HG03439 (cell line): ENCODE results near the gene MNT.
A peak's percentile ranks its signal among the peaks of the same experiment; 100 is the strongest.

Source experiments
- ATAC-seq: cut with Tn5 transposase; IDR thresholded peaks from one replicate; pipeline ENCODE4 v1.9.1; 2021; ENCODE audit warnings: mild to moderate bottlenecking, moderate library complexity; ENCODE audit not compliant: unreplicated experiment

Gene MNT

GRCh38 chr17:2396568-2397246 lies 4.2 kb downstream of the MNT start:
- ATAC-seq, result no peak

GRCh38 chr17:2396192-2396567 lies 4.7 kb downstream of the MNT start:
- ATAC-seq, result no peak

DNA sequence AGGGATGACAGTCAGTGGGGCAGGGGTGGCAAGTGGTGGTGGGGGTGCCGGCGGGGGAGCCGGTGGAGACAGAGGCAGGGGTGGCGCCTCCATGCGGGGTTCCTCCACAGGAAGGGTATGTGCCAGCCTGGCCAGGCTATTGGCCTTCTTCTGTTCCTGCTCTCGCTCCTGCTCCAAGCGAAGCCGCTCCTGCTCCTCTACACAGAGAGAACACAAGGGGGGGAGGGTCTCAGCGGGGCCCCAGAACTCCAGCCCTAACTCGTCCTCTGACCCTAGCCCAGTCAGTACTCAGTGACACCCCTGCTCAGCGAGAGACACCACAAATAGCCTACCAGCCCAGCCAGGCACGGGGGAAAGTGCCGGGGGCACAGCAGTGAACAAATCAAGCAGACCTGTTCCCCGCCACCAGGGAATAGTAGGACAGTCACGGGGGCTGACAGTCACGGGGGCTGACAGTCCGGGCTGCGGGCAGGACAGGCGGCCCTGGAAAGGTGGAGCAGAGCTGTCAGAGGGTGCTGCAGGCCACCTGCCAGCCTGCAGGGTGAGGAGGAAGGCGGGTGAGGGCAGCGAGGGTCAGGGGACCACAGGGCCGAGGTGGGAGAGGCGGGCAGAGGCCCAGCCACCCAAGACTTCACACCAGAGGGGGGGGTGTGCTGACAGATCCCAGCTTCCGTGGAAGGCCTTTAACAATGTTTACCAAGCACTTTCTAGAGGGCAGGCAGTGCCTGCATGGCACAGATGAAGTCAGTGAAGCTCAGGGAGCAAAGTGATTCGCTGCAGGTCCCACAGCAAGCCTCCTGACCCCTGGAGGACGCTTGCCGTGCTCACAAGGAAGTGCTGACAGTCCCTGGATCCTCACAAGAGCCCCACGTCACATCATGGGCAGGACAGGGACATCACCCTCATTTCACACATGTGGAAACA lies 5.3 kb downstream of the MNT start:
- no peak for ATAC-seq

- ATAC-seq, result no peak
Observed at GRCh38 chr17:2394775-2395201, 6.1 kb downstream of the MNT start.

DNA sequence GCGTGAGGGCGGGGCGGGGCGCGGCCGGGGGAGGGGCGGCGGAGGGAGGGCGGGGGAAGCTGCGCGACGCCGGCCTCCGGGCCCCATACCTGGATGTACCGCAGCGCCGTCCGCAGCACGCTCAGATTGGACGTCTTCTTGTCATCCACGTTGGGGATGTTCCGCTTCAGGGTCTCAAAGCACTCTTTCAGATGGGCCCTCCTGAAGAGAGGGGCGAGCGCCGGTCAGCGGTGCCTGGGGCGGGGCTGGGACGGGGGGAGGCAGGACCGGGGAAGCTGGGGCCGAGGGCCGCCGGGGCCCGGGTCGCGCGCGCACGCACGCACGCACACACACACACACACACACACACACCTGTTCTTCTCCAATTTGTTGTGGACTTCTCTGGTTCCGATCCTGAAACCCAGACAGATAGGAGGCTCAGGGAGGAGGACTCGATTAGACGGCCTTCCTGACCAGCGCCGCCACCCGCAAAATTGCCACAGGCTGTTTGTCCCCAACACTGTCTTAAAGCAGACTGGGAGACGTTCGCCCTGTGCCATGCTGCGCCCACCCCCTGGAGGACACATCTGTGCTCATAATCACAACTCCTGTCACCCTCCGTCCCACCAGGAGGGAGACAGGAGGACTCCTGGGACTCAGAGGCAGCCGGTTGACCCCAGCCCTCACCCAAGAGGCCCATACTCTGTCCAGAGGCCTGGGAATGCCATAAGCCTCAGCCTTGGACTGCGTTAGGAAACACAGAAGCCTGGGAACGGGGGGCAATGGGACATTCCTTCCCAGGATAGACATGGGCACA lies 6.7 kb downstream of the MNT start:
- ATAC-seq, result no peak

DNA sequence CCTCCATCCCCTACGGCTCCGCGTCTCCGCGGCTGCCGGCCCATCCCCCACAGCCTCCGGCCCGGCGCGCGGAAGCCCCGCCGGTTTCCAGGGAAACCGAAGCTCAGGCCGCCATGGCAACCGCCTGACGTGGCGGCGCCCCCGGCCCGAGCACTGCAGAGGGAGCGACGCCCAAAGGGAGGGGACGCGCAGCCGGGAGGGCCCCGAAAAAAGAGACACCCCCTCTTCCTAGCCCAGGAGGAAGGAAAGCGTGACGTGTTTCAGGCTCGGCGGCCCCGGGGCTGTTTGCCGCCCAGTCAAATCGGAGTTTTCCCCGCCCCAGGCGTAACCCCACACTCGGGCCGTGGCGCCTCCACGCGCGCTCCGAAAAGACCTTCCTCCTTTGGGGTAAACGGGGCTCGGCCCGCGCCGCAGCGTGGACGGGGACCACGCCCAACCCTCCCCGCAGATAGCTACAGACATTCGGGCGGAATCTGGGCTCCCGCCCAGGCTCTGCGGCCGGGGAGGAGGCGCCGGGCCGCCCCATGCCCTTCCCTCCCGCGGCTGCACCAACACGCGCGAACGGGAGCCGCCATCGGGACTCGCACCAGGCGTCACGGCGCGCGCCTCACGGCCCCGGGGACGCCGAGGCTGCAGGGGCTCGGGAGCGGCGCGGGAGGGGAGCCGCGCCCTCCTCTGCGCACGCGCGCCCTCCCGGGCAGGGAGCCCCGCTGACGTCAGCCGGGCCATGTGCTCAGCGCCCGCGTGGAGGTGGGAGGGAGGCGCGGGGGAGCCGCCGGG lies 7.5 kb downstream of the MNT start:
- peak; percentile 42 for ATAC-seq

GRCh38 chr17:2392252-2393173 lies 8.3 kb downstream of the MNT start:
- ATAC-seq, result peak; percentile 44

- ATAC-seq, result no peak
Observed at GRCh38 chr17:2391597-2392251, 9.1 kb downstream of the MNT start.

DNA sequence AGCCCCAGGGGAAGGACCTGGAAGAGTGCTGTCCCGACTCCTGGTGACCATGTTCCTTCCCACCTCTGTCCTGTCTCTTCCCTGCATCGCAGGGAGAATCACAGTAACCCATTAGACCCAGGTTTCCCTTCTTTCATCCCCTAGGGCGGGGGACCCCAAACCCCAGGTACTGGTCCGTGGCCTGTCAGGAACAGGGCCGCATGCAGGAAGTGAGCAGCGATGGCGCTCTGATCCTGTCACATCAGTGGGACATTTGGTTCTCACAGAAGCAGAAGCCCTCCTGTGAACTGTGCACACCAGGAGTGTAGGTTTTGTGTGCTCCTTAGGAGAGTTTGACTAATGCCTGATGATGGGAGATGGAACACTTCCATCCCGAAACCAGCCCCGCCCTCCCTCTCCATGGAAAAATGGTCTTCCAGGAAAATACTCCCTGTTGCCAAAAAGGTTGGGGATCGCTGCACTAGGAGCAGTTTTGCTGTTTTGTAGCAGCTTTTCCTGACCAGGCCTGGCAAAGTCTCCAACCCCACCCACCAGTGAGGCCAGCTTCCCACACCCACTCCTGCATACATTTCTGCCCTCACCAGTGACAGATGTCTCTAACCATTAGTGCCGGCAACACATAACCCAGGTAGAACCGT lies 10.5 kb downstream of the MNT start:
- ATAC-seq, result no peak

- ATAC-seq, result no peak
Observed at GRCh38 chr17:2388683-2389055, 12.2 kb downstream of the MNT start.

DNA sequence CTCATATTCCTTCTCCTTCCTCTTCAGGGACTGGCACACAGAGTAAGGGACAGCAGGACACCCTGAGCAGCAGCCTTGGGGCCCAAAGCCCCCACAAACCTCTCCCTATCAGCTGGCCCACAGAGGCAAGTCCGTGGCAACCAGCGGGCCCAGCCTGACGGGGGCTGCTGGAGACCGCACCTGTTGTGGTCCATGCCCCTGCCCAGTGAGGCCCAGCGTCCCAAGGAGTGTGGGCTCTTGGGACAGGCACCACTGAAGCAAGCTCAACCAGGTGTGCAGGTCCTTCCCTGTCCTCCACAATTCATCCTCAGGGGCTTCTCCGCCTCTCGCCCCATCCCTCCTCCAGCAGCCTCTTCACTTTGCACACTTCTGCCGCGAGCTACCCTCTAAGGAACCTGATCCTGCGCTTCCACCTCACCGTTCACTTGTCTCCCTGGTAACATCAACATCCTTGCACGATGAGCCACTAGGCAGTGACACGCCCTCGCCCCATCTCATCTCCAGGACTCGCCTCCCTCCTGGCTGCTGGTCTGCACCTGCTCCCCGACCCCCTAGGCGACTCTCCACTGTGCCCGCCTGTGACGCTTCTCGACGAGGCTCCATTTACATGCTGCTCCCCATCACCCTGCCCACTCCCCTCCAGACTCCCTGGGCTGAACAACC lies 12.7 kb downstream of the MNT start:
- ATAC-seq, result no peak

GRCh38 chr17:2387086-2388019 lies 13.5 kb downstream of the MNT start:
- ATAC-seq, result no peak

- ATAC-seq, result no peak
Observed at GRCh38 chr17:2386400-2387085, 14.3 kb downstream of the MNT start.

GRCh38 chr17:2385240-2386210 lies 15.3 kb downstream of the MNT start:
- no peak for ATAC-seq

DNA sequence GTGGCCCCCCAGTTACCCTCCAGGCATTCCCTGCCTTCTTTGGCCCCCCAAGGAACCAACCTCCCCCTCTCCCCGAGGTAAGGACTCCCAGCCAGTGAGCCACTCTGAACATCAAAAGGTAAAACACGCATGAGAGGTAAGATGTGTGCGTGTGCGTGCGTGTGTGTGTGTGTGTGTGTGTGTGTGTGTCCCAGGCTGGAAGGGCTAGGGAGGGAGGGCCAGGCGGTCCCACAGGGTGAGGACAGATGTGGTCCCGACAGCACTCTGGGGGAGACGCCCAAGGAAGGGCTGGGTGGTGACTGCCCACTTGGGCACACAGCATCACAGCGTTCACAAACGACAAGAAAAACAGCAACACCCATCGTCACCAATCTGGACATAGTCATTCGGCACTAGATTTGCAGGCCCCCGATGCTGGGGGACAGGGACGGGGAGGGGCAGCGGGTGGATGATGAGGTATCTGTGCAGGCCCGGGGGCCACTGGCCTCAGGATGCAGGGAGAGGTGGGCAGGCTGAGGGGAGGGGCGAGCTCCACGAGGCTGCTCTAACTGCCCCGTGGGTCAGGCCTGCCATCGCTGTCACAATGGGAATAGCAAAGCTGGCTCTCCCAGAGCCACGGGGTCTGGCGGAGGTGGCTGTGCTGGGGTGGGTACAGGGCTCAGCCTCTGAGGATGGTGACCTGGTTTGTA lies 16.3 kb downstream of the MNT start:
- no peak for ATAC-seq
